Measurements from ENCODE around the gene DMWD. TPM values are rescaled to one million over a fixed set of nuclear protein-coding genes. Genes with fewer than 3 reads are reported as not detected.
"Not testable (repeated sequence)": the region's sequence is repeated elsewhere in the genome, so short reads cannot be mapped to it uniquely, and the experiment has no call there.

The DMWD gene
- total RNA-seq, 1 donor from 2014 or later: 57.2 TPM

DNA sequence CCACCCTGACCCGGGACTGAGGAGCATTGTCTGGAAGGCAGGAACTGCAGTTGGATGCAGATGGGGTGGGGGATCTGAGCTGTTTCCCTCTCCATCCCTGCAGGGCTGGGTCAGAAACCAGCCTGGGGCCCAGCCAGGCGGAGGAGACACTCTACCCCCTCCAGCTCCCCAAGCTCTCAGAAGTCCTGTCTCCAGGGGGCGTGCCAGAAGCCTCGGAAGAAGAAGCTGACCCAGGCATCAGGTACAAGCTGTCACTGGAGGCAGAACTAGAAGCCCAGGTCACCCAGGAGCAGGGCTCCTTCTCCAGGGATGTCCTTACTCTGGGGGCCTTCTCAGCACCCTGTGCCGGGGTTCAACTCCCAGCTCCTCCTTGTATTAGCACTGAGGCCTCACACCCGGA, 39.1 kb downstream of the DMWD start:
- no peak for DNase-seq (ENCODE audit: low spot score)

DNA sequence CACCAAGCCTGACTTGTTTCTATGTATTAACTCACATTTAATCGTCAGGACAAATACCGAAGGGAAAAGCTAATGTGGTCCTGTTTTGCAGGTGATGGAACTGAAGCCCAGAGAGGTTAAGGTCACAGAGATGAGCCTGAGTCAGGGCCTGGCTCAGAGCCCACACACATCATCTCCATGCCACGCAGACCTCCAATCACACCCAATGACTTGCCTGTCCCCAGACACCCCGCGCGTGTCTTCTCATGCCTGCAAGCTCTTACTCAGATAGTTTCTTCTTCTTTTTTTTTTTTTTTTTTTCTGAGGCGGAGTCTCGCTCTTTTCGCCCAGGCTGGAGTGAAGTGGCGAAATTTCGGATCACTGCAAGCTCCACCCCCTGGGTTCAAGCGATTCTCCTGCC, 40.0 kb downstream of the DMWD start:
- no peak for DNase-seq (ENCODE audit: low spot score)

DNA sequence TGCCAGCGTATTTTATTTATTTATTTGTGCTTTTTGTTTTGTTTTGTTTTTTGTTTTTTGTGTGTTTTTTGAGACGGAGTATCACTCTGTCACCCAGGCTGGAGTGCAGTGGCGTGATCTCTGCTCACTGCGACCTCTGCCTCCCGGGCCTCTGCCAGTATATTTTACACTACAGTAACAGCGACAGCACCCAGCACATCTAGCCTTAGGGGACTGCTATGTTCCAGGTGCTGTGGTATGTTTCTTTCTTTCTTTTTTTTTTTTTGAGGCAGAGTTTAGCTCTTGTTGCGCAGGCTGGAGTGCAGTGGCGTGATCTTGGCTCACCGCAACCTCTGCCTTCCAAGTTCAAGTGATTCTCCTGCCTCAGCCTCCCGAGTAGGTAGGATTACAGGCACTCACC, 41.2 kb downstream of the DMWD start:
- DNase-seq (ENCODE audit: low spot score): not testable (repeated sequence)

DNA sequence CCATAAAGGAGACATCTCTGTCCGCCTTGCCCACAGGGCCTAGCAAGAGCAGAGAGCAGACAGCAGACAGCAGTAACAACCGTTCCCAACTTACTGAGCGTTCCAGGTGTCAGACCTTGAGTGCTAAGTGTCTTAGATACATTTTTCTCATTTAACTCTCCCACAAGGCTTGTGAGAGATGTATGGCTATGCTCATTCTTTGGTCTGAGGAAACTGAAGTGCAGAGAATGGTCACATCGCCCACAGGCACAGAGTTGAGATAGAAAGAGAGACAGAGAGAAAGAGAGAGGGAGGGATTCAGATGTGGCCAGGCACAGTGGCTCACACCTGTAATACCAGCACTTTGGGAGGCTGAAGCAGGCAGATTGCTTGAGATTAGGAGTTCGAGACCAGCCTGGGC, 45.1 kb downstream of the DMWD start:
- DNase-seq (ENCODE audit: low spot score): no peak

DNA sequence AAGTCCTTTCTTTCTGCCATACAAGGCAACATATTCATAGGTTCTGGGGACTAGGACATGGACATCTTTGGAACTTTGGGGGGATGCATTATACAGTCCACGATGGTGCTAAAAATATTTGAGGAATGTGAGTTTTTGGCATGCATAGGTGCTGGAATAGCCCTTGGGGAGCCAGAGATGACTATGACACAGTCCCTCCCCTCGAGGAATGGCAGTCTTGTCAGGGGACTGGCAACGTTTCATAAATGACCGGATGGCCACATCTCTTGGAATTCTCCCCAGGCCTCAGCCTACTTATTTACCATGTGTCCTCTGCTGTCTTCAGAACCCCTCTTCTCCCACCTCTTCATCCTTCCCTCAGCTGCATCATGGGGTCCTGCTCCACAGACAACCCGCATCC, 45.8 kb downstream of the DMWD start:
- no peak for DNase-seq (ENCODE audit: low spot score)

DNA sequence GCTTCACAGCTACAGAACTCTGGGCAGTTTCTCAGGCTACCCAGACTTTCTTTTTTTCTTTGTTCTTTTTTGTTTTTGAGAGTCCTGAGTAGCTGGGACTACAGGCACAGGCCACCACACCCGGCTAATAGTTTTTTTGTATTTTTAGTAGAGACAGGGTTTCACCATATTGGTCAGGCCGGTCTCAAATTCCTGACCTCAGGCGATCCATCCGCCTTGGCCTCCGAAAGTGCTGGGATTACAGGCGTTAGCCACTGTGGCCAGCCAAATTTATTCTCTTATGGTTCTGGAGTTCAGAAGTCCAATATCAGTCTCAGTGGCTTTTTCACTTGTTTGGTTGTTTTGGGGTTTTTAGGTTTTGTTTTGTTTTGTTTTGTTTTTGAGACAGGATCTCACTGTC, 47.0 kb downstream of the DMWD start:
- DNase-seq (ENCODE audit: low spot score): no peak

DNA sequence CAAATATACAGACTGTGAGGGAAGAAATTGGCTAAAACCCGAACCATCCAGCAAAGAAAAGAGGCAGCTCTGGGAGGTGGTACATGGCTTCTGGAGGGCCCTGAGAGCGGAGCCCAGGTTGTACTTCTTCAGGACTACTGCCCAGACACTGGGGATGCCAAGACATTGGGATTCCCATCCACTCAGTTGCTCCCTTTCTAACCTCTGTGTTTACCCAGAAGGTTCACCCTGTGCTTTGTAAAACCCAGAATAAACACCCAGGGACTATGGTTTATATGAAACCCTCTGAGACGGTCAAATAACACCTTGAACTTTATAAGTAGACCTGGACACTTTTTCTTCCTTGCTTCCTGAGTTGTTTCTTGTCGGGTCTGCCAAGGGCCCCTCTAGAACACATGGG, 49.7 kb downstream of the DMWD start:
- no peak for DNase-seq (ENCODE audit: low spot score)

DNA sequence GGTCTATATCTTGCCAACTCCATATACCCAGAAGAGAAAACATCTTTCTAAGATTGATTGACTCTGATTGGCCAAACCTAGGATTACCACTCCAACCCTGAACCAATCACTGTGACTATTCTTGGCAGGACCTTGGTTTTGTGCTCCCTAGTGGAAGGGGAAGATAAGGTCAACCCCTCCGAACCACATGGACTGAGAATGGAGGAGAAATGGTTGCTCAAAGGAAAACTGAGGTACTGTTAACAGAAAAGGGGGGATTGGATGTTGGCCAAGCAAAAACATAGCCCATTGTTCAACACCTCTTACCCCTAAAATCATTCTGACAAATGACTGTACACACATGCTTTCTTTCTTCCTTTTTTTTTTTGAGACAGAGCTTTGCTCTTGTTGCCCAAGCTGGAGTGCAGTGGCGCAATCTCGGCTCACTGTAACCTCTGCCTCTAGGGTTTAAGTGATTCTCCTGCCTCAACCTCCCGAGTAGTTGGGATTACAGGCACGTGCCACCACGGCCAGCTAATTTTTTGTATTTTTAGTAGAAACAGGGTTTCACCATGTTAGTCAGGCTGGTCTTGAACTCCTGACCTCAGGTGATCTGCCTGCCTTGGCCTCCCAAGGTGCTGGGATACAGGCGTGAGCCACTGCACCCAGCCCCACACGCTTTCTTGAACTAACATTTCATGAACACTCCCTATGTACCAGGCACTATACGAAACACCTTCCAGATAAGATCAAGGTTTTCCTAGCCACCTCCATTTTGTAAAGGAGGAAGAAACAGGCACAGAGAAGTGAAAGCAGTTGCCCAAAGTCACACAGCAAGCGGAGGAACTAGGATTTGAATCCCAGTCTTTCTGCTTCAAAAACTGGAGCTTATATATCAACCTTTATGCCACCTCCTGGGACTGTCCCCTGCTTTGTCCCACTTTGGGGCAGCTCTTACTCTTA, 52.9 kb downstream of the DMWD start:
- DNase-seq (ENCODE audit: low spot score): no peak

DNA sequence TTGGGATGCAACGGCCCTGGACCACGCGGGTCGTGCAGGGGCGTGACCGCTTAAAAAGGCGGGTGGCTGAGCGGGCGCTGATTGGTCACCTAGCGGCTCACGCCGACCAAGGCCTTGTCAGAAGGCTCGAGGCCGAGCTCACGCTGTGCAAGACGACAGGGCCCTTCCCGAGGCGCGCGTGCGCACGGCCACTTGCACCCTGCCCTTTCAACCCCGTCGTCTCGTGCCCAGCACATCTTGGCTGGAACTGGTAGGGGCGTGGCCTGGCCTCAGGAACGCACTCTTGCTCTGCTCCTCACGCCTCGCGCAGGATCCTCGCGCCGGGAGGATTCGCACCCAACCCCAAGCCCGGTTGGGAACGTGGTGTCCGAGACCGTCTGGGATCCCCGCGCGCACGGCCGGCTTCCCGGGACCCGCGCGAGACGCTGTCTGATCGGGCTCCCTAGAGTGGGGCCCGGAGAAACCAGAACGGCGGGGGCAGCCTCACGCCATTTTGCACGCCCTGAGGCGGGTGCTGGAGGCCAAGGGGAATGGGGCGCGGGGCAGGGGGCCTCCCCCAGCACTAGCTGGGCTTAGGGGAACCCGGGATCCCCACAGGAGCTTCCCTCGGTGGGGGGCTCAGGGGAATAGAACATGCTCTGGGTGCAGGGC, 59.4 kb downstream of the DMWD start, which contains the start of gene MEIOSIN:
Gene MEIOSIN (plus strand): TSS at position 280 of the 651 bp plus-strand sequence. CDS start 1,938 bp downstream, outside the sequence.
- DNase-seq (ENCODE audit: low spot score): no peak

Other genes with a start within 250 kb of the DMWD start
- 12.5 TPM for gene OPA3, start 208.0 kb downstream of the DMWD start, total RNA-seq
- 32.7 TPM for gene GPR4, start 190.6 kb downstream of the DMWD start, total RNA-seq
- 33.6 TPM for gene EML2, start 153.4 kb downstream of the DMWD start, total RNA-seq
- 7.1 TPM for gene GIPR, start 124.6 kb downstream of the DMWD start, total RNA-seq
- 239 TPM for gene SNRPD2, start 100.9 kb downstream of the DMWD start, total RNA-seq
- 7.7 TPM for gene QPCTL, start 100.2 kb downstream of the DMWD start, total RNA-seq
- 12.8 TPM for gene FBXO46, start 61.9 kb downstream of the DMWD start, total RNA-seq
- not detected for gene MEIOSIN, start 59.4 kb downstream of the DMWD start, total RNA-seq
- 18.0 TPM for gene SIX5, start 23.6 kb downstream of the DMWD start, total RNA-seq
- gene DMPK, start 10.4 kb downstream of the DMWD start, total RNA-seq: 37.5 TPM
- gene RSPH6A, start 22.5 kb upstream of the DMWD start, total RNA-seq: not detected
- 52.8 TPM for gene SYMPK, start 70.3 kb upstream of the DMWD start, total RNA-seq
- gene FOXA3, start 71.5 kb upstream of the DMWD start, total RNA-seq: not detected
- 14.0 TPM for gene IRF2BP1, start 93.3 kb upstream of the DMWD start, total RNA-seq
- gene MYPOP, start 109.8 kb upstream of the DMWD start, total RNA-seq: 10.2 TPM
- gene NANOS2, start 121.9 kb upstream of the DMWD start, total RNA-seq: not detected
- 15.4 TPM for gene NOVA2, start 181.0 kb upstream of the DMWD start, total RNA-seq
- gene CCDC61, start 202.6 kb upstream of the DMWD start, total RNA-seq: 9.8 TPM
- gene PGLYRP1, start 230.2 kb upstream of the DMWD start, total RNA-seq: 1.6 TPM
- gene IGFL4, start 248.2 kb upstream of the DMWD start, total RNA-seq: not detected

Data from mesenteric fat pad (tissue), 1 donor.